Stimulated activated CD8-positive, alpha-beta memory T cell treated with anti-CD3 and anti-CD28 coated beads, Interleukin-15, amount 100 ng/mL, for 24 hours (primary cell): ENCODE results near the gene METTL8.
"Not testable (repeated sequence)": the region's sequence is repeated elsewhere in the genome, so short reads cannot be mapped to it uniquely, and the experiment has no call there.

Experiments
- DNase-seq: peaks from one replicate; pipeline ENCODE4 v3.0.0-alpha.2; 2020; ENCODE audit warnings: low read depth

METTL8 gene

GRCh38 chr2:171401947-171402346 lies 31.8 kb downstream of the METTL8 start:
- DNase-seq = no peak

GRCh38 chr2:171400395-171400794 lies 33.4 kb downstream of the METTL8 start:
- DNase-seq = no peak

DNA sequence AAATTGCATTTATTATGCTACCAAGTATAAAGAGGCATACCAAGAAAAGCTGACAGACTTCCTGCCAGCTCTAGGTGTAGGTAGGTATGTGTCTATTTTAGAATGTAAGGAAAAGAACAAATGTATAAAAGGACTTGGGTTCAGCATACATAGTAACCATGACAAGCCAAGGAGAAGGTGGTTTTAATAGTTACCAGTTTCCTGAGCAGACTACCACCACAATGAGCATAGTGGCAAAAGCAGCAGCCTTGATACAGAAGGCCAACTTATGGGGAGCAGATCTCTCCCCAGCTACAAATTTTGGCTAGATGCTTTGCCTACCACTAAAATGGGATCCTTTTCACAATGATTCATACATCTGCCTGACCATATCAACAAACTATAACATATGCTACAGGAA lies 34.5 kb downstream of the METTL8 start:
- no peak for DNase-seq

DNA sequence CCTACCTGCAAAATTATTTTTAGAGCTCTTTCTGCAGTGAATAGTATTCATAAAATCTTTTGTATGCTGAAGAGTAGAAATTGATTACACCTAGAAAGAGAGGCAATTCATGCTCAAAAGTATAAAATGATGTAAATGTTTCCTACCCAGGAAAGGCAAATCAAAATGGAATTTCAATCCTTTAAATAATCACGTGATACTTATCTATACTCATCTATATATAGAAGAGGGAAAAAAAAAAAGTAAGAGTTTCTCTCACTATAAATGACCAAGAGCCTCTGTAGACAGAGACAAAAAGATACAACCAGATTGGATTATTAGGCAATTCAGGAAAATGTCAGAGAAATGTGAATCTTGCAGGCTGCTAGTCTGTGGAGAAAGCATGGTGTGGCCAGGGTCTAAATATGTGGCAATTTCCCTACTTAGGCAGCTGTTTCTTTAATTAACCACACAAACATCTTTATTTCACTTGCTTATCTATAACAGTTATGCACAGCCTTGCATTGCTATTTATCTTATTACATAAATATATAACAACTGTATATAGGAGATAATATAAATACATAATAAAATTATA lies 39.5 kb downstream of the METTL8 start:
- DNase-seq = no peak

- DNase-seq = no peak
Observed at GRCh38 chr2:171393487-171393886, 40.3 kb downstream of the METTL8 start.

DNA sequence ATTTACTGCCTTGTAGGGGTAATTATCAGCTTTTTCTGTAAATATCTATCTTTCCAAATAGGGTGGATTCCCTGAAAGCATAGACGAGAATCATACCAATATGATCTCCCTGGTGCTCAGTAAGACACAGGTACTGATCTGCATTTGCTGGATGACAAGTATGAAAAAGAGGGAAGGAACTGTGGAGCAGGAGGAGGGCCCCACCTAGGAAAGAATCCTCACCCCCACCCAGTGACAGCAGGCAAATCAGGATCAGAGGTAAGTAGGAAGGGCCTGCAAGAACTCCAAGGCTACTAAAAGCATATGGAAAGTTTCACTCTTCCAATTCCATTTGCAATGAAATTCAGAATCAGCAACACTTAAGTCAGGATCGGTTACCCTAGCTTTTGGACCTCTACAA lies 42.3 kb downstream of the METTL8 start:
- DNase-seq = no peak

GRCh38 chr2:171390941-171391516 lies 42.8 kb downstream of the METTL8 start:
- DNase-seq = no peak

- no peak for DNase-seq
Observed at GRCh38 chr2:171389780-171390179, 44.0 kb downstream of the METTL8 start.

DNA sequence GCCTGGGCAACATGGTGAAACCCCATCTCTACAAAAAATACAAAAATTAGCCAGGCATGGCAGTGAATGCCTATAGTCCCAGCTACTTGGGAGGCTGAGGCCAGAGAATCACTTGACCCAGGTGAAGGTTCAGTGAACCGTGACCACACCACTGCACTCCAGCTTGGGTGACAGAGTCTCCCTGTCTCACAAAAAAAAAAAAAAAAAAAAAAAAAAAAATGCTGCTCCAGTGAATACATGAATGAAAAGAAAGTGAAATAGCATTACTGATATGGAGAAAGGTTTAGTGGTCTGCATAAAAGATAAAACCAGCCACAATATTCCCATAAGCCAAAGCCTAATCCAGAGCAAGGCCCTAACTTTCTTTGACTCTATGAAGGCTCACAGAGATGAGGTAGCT lies 44.5 kb downstream of the METTL8 start:
- no peak for DNase-seq

- no peak for DNase-seq
Observed at GRCh38 chr2:171387052-171387451, 46.7 kb downstream of the METTL8 start.

- DNase-seq = no peak
Observed at GRCh38 chr2:171386627-171387026, 47.2 kb downstream of the METTL8 start.

DNA sequence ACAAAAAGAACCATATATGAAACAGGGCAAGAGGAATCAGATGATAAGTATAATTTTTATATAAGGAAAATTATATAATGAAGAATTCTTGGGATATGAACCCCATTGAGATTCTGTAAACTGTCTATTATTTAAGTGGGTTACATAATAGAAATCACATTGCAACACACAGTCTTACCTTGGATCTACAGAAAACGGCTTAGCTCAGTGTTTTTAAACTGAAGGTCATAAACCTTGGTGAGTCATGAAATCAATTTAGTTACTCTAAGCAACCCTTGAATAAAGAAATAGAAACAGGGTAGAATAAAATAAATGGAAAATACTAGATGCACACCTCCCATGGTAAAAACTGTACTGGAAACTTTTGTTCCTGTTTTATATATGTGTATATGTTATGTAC lies 50.7 kb downstream of the METTL8 start:
- DNase-seq = no peak

- DNase-seq = not testable (repeated sequence)
Observed at GRCh38 chr2:171382175-171382574, 51.6 kb downstream of the METTL8 start.

DNA sequence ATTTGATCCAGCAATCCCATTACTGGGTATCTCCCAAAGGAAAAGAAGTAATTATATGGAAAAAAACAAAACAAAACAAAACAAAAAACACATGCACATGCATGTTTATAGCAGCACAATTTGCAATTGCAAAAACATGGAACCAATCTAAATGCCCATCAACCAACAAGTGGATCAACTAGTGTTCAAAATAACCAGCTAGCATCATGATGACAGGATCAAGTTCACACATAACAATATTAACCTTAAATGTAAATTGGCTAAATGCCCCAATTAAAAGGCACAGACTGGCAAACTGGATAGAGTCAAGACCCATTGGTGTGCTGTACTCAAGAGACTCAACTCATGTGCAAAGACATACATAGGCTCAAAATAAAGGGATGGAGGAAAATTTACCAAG lies 55.9 kb downstream of the METTL8 start:
- DNase-seq = not testable (repeated sequence)

GRCh38 chr2:171367692-171368091 lies 66.1 kb downstream of the METTL8 start:
- DNase-seq = no peak

DNA sequence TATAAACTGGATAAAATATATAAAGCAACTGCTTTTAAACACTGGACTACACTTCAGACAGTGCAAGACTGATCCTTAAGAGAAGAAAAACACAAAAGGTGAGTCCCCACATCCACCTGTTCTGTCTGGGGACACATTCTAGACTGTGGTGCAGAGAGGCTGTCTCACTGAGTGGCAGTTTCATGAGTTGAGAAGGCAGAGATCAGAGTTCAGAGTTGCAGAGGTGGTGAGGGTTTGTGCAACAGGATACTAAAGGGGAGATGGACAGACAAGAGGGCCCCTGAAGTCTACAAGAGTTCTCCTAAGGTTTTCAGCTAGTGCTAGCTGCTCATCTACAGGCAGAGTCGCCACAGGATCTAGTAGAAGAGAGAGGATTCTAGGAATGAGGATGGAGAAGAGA lies 68.0 kb downstream of the METTL8 start:
- no peak for DNase-seq

- no peak for DNase-seq
Observed at GRCh38 chr2:171365232-171365631, 68.6 kb downstream of the METTL8 start.

- no peak for DNase-seq
Observed at GRCh38 chr2:171362396-171362795, 71.4 kb downstream of the METTL8 start.

DNA sequence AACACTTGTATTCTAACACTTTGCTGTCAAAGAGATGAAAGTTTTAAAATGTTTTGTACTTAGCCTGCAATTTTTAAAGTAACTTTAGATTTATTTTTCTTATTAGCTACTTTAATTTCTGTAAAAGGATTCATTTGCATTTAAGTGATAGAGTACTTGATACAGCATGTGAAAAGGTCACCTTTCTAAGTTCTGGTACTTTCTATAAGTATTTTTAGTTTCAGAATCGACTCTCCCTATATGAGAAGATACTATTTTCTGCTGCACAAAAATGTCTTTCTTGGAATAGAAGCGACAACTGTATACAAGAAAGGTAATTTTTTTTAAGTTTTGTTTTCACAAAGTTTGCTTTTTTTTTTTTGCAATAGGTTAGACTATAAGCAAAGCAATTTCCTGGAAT lies 72.9 kb downstream of the METTL8 start:
- DNase-seq = no peak

DNA sequence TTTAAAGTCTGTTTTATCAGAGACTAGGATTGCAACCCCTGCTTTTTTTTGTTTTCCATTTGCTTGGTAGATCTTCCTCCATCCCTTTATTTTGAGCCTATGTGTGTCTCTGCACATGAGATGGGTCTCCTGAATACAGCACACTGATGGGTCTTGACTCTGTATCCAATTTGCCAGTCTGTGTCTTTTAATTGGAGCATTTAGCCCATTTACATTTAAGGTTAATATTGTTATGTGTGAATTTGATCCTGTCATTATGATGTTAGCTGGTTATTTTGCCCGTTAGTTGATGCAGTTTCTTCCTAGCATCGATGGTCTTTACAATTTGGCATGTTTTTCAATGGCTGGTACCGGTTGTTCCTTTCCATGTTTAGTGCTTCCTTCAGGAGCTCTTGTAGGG lies 80.0 kb downstream of the METTL8 start:
- DNase-seq = not testable (repeated sequence)

DNA sequence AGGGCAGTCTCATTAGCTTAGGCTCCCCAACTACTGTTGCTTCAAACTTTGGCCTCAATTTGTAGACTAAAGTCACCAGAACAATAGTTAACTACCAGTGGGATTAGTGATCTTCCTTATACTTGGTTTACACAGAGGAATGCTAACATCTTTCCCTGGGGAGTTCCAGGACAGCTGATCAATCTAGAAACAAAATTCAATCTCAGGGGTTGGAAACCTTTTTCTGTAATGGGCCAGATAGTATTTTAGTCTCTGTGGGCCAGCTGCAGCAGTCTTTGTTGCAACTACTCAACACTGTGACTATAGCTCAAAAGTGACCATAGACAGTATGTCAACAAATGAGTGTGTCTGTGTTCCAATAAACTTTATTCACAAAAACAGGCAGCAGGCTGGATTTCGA lies 85.7 kb downstream of the METTL8 start:
- no peak for DNase-seq

GRCh38 chr2:171347591-171348032 lies 86.2 kb downstream of the METTL8 start:
- DNase-seq = no peak

- DNase-seq = no peak
Observed at GRCh38 chr2:171346723-171347557, 86.8 kb downstream of the METTL8 start.
